NB4 (cell line): Measurements from ENCODE around the gene MYO1G.

Source experiments
- DNase-seq: peaks from one replicate; pipeline ENCODE4 v3.0.0; 2010; ENCODE audit warnings: low read depth
- H3K4me3 ChIP-seq: one replicate; pipeline ENCODE4 v1.5.1; 2011; ENCODE audit warnings: mild to moderate bottlenecking, low read depth, low read length, moderate library complexity
- MAX ChIP-seq: IDR thresholded peaks from 2 replicates; pipeline ENCODE4 v1.6.1; 2011; ENCODE audit warnings: low read depth, low read length
- MYC ChIP-seq: IDR thresholded peaks from 2 replicates; pipeline ENCODE4 v1.6.1; 2011; ENCODE audit warnings: low read depth, low read length
- POLR2A ChIP-seq: IDR thresholded peaks from 2 replicates; pipeline ENCODE4 v1.6.1; 2011; ENCODE audit warnings: mild to moderate bottlenecking; ENCODE audit not compliant: insufficient read length; ENCODE audit errors: extremely low read depth
- TF ChIP-seq, protein P1 (sequence below): IDR thresholded peaks from one replicate; pipeline ENCODE4 v1.5.1; 2012; ENCODE audit warnings: low read depth, low read length

MYO1G gene

DNA sequence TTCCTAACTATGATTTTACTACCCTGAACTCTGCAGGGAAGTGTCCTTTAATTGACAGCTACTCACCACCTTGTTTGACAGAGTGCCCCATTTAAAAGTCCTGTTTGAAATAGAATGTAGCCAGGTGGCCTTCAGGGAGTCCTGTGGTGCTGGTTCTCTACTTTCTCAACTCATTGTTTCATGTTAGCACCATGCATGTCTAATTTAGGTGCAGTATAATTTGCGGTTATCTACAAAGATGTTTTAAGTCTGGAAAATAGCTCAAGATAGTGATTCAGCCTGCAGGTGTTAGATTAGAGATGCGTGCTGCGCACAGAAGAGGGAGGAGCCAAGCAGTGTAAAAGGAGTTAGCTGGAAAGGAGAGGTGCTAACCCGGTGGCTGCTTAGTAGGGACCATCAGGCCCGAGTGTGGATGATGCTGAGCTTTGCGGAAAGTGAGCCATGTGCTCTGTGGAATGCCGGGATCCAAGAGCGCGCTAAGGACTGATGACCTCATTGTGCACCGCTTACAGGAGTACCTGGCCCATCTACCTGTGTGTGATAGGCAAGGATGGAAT lies 22.4 kb upstream of the MYO1G start:
- TF ChIP-seq, protein P1, sequence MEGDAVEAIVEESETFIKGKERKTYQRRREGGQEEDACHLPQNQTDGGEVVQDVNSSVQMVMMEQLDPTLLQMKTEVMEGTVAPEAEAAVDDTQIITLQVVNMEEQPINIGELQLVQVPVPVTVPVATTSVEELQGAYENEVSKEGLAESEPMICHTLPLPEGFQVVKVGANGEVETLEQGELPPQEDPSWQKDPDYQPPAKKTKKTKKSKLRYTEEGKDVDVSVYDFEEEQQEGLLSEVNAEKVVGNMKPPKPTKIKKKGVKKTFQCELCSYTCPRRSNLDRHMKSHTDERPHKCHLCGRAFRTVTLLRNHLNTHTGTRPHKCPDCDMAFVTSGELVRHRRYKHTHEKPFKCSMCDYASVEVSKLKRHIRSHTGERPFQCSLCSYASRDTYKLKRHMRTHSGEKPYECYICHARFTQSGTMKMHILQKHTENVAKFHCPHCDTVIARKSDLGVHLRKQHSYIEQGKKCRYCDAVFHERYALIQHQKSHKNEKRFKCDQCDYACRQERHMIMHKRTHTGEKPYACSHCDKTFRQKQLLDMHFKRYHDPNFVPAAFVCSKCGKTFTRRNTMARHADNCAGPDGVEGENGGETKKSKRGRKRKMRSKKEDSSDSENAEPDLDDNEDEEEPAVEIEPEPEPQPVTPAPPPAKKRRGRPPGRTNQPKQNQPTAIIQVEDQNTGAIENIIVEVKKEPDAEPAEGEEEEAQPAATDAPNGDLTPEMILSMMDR: no peak
- DNase-seq: peak; percentile 35
- H3K4me3 ChIP-seq: peak overlapping the region; percentile 99

DNA sequence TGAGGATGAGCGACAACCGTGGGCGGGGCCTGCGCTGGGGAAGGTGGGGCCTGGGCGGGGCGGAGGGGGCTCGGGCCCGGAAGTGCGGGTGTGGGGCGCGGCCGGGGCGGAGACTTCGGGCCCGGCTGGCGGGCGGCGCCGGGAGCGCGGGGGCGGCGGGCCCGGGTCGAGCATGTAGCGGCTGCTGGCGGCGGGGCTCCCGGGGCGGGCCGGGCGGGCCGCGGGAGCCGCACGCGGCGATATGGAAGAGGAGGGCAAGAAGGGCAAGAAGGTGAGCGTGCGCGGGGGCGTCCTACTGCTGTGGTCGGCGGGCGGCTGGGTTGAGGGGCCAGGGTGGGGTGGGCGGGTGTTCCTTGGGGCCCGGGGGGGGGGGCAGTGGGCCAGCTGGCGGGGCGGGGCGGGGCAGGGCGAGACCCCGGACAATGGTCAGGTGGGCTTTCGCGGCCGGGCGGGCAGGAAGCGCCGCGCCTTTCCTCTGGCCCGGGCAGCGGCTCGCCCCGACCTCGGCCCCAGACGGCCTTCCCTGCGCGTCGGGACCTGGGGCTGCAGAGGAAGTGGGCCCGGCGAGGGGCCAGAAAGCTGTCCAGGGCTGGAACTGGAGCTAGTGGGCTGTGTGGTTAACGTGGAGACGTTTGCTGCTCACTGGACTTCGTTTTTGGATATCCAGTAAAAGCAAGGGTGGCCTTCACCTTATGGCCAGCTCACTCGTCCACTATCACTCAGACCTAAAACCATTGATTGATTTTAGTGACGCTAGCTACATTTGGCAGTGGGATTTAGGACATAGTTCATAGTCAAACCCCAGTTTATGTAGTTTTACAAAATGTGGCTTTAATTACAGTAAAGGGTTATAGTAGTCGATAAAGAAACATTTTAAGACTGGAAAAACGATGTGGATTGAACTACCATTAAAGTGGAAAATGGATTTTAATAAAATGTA lies 21.5 kb upstream of the MYO1G start, which contains the start of gene CCM2:
Gene CCM2 (plus strand): TSS at position 109 of the 940 bp plus-strand sequence. CDS start 133 bp downstream, at position 242.
- DNase-seq: peak; percentile 74
- peak within 1 kb of the TSS; percentile 99 for H3K4me3 ChIP-seq
- TF ChIP-seq MAX (no peak; the same call in 1 of the 2 replicates), MYC (peak; percentile 10; the same call in 1 of the 2 replicates), POLR2A (peak; percentile 52)
- TF ChIP-seq, protein P1: no peak

DNA sequence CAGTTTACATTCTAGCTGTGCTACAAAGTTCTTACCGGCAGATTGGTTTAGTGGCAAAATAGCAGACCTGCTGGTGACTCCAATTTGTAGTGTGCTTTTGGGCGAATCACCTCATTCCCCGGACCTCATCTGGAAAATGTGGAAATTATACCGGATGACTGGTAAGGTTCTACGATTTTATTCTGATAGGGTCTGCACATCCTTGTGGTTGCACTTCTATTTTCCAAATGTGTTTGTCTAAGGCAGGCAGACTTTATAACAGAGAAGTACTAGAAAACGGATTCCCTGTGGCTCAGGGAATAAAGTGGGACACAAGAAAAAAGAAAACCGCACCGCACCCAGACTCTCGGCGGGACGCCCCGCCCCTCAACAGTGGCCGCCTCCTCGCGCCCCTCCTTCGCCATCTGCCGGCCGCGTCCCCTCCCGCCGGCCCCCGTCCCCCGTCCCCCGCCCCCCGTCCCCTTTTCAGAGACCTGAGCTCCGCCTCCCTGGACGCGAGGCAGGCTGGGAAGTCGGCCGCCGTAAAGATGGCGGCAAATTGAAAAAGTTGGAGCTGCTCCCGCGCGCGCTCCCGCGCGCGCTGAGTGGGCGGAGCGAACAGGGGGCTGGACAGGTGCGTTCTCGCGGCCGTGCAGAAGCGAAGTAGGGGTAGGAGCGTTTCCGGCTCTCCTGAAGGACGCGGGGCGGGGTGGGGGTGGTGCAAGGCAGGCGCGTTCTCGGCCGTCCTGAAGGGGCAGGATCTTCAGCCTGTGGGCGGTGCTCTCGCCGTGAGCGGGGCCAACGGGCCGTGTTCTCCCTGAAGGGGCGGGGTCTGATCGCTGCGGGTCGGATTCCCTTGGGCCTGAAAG lies 20.7 kb upstream of the MYO1G start:
- TF ChIP-seq, protein P1: no peak
- peak; percentile 72 for TF ChIP-seq MAX
- TF ChIP-seq POLR2A: peak; percentile 52
- peak; percentile 77 for TF ChIP-seq MYC
- DNase-seq: peak; percentile 100
- H3K4me3 ChIP-seq: peak overlapping the region; percentile 75

- H3K4me3 ChIP-seq: peak overlapping the region; percentile 75
- TF ChIP-seq POLR2A (no peak), MAX (no peak)
- TF ChIP-seq, protein P1: no peak
- DNase-seq: peak; percentile 59
Observed at GRCh38 chr7:44998153-44998871, 19.5 kb upstream of the MYO1G start.

DNA sequence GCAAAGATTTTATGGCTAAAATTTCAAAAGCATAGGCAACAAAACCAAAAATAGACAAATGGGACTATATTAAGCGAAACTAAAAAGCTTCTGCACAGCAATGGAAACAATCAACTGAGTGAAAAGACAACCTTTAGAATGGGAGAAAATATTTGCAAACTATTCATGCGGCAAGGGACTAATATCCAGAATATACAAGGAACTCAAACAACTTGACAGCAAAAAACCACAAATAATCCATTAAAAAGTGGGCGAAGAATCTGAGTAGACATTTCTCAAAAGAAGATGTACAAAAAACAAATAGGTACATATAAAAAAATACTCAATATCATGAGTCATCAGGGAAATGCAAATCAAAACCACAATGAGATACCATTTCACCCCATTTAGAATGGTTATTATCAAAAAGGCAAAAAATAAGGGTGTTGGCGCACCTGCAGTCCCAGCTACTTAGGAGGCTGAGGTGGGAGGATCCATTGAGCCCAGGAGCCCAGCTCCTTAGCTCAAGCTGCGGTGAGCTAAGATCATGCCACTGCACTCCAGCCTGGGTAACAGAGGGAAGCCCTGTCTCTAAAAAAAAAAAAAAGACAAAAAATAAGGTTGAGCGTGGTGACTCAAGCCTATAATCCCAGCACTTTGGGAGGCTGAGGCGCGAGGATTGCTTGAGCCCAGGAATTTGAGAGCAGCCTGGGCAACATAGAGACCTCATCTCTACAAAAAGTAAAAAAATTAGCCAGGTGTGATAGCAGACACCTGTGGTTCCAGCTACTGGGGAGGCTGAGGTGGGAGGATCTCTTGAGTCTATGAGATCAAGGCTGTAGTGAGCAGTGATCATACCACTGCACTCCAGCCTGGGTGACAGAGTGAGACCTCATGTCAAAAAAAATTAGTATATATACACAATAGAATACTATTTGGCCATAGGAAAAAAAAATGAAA lies 17.0 kb upstream of the MYO1G start:
- no peak for DNase-seq
- TF ChIP-seq MAX: no peak
- TF ChIP-seq, protein P1: no peak
- TF ChIP-seq POLR2A: no peak
- TF ChIP-seq MYC: no peak
- H3K4me3 ChIP-seq: no peak overlapping the region
